Measurements from ENCODE around the gene KSR2.

- TF ChIP-seq CTCF (IDR thresholded peaks at IDR 0.05) (no peak), POLR2A (IDR thresholded peaks at IDR 0.05) (no peak)
Observed at GRCh38 chr12:117980616-117981015, 11.8 kb upstream of the KSR2 start.
